Sigmoid colon (tissue), 7 donors: Measurements from ENCODE around the gene EEF1A2. TPM values are rescaled to one million over a fixed set of nuclear protein-coding genes. Genes with fewer than 3 reads are reported as not detected.

Source experiments
- DNase-seq: peaks from one replicate; pipeline ENCODE4 v3.0.0-alpha.2; 2019
- H3K27ac ChIP-seq, 4 donors: fragments of 200-600 bp; sonication (generic); one replicate each; pipeline ENCODE4 v1.5.1; 2016 to 2019; ENCODE audit warnings: mild to moderate bottlenecking in 1 of 4
- H3K27me3 ChIP-seq, 3 donors: fragments of 200-600 bp; sonication (generic); one replicate each; pipeline ENCODE4 v1.5.1; 2019; ENCODE audit warnings: mild to moderate bottlenecking in 1 of 3
- H3K36me3 ChIP-seq, 4 donors: fragments of 200-600 bp; sonication (generic); one replicate each; pipeline ENCODE4 v1.5.1; 2016 to 2019
- H3K4me1 ChIP-seq, 4 donors: fragments of 200-600 bp; sonication (generic); one replicate each; pipeline ENCODE4 v1.5.1; 2017 to 2019
- H3K4me3 ChIP-seq, 4 donors: fragments of 200-600 bp; sonication (generic); one replicate each; pipeline ENCODE4 v1.5.1; 2017 to 2019; ENCODE audit warnings: mild to moderate bottlenecking in 2 of 4, moderate library complexity in 1 of 4
- H3K9me3 ChIP-seq, 4 donors: fragments of 200-600 bp in 3 of 4; sonication (generic) in 3 of 4; one replicate each; pipeline versions ENCODE4 v1.5.1 to v1.6.1; 2013 to 2019
- EP300 ChIP-seq, 4 donors: sonication (generic); formaldehyde crosslinking; IDR thresholded peaks; one replicate each; pipeline ENCODE4 v1.6.1; 2017; ENCODE audit warnings: antibody characterized with exemption in 4 of 4
- POLR2A ChIP-seq, 2 donors: fragments of 450-650 bp; IDR thresholded peaks; one replicate each; pipeline ENCODE4 v1.6.1; 2016; ENCODE audit warnings: antibody characterized with exemption in 2 of 2, mild to moderate bottlenecking in 2 of 2, moderate library complexity in 2 of 2
- POLR2AphosphoS5 ChIP-seq, 4 donors: sonication (generic); formaldehyde crosslinking; IDR thresholded peaks; one replicate each; pipeline ENCODE4 v1.6.1; 2017; ENCODE audit warnings: antibody characterized with exemption in 4 of 4
- WGBS, 2 donors: extraction: QIAGEN DNeasy Blood & Tissue Kit; methylation state at CpG; one replicate each; pipeline ENCODE4 v1.1.7; 2013; 5-methylcytosine and 5-hydroxymethylcytosine counted together
- intact Hi-C: fragments of 100-400 bp; cut with DNase I; formaldehyde crosslinking; loops from one replicate; pipeline ENCODE4 v1.15.1; 2023
- polyA plus RNA-seq, 3 donors: library from polyadenylated mRNA; stranded (reverse); fragments of 200-250 nt; gene quantifications; one replicate each; pipeline ENCODE4 v1.2.3, GENCODE V29; 2013
- total RNA-seq, 4 donors: library from RNA; depleted of rRNA; stranded (reverse); fragments of >200 nt; gene quantifications; one replicate each; pipeline ENCODE4 v1.1.0, GENCODE V29; 2016
- TF ChIP-seq, protein P1 (sequence below), 4 experiments: fragments of 450-650 bp in 3 of 4; fragments of 200-600 bp in 1 of 4; IDR thresholded peaks; one replicate each; pipeline ENCODE4 v1.5.1; 2016 to 2019; ENCODE audit warnings: antibody characterized with exemption in 4 of 4, mild to moderate bottlenecking in 3 of 4, moderate library complexity in 2 of 4
- donor health status: healthy with polysubstance abuse.
- donor health status: Bipolar disorder and iron deficiency.
- donor health status: healthy.

EEF1A2 gene
- total and polyA plus RNA-seq, 7 donors: 2.8 to 14.3 (median 7.8) TPM

- H3K36me3 ChIP-seq: no peaks in the 10 kb centered on the region
- H3K27ac ChIP-seq: no peak overlapping the region
- no peak overlapping the region for H3K4me3 ChIP-seq
- H3K4me1 ChIP-seq: no peaks in the 10 kb centered on the region
- intact Hi-C loops: no loop called here
- DNase-seq: no peak
- no peak for TF ChIP-seq POLR2AphosphoS5 (IDR thresholded peaks at IDR 0.05)
- WGBS, 2 donors: 20 to 66% methylated on average over 14 of the region's 14 CpGs
- peaks cover 11 to 33% (median 26%) of the 10 kb centered on the region in 3 donors for H3K27me3 ChIP-seq
- H3K9me3 ChIP-seq: no peaks in the 10 kb centered on the region
These were observed 31.9 kb upstream of the EEF1A2 start for GRCh38 chr20:63530788-63531160.

- Histone ChIP-seq H3K4me3 (no peak overlapping the region), H3K27ac (no peak overlapping the region), H3K4me1 (no peaks in the 10 kb centered on the region), H3K36me3 (no peaks in the 10 kb centered on the region), H3K27me3 (peaks cover 9 to 29% (median 22%) of the 10 kb centered on the region in 3 donors), H3K9me3 (no peaks in the 10 kb centered on the region)
- WGBS, 2 donors: 74 to 79% methylated on average over 39 of the region's 39 CpGs
- intact Hi-C loops: no loop called here
- TF ChIP-seq POLR2AphosphoS5 (IDR thresholded peaks at IDR 0.05) (no peak), EP300 (IDR thresholded peaks at IDR 0.05) (no peak), POLR2A (IDR thresholded peaks at IDR 0.05) (no peak)
- TF ChIP-seq, protein P1, sequence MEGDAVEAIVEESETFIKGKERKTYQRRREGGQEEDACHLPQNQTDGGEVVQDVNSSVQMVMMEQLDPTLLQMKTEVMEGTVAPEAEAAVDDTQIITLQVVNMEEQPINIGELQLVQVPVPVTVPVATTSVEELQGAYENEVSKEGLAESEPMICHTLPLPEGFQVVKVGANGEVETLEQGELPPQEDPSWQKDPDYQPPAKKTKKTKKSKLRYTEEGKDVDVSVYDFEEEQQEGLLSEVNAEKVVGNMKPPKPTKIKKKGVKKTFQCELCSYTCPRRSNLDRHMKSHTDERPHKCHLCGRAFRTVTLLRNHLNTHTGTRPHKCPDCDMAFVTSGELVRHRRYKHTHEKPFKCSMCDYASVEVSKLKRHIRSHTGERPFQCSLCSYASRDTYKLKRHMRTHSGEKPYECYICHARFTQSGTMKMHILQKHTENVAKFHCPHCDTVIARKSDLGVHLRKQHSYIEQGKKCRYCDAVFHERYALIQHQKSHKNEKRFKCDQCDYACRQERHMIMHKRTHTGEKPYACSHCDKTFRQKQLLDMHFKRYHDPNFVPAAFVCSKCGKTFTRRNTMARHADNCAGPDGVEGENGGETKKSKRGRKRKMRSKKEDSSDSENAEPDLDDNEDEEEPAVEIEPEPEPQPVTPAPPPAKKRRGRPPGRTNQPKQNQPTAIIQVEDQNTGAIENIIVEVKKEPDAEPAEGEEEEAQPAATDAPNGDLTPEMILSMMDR (IDR thresholded peaks at IDR 0.05): no peak
- no peak for DNase-seq
These were observed 31.2 kb upstream of the EEF1A2 start for GRCh38 chr20:63529861-63530787.

GRCh38 chr20:63529180-63529860 is 30.4 kb upstream of the EEF1A2 start:
- Histone ChIP-seq H3K27me3 (peaks cover 3 to 21% (median 14%) of the 10 kb centered on the region in 3 donors), H3K4me3 (no peak overlapping the region), H3K4me1 (no peaks in the 10 kb centered on the region), H3K9me3 (no peaks in the 10 kb centered on the region), H3K36me3 (no peaks in the 10 kb centered on the region), H3K27ac (no peak overlapping the region)
- no peak for TF ChIP-seq POLR2AphosphoS5 (IDR thresholded peaks at IDR 0.05)
- TF ChIP-seq, protein P1 (IDR thresholded peaks at IDR 0.05): no peak
- TF ChIP-seq POLR2A (IDR thresholded peaks at IDR 0.05): no peak
- no peak for TF ChIP-seq EP300 (IDR thresholded peaks at IDR 0.05)
- DNase-seq: no peak
- intact Hi-C loops: no loop called here
- WGBS, 2 donors: 82 to 88% methylated on average over 27 of the region's 27 CpGs

GRCh38 chr20:63527184-63527583 is 28.3 kb upstream of the EEF1A2 start:
- H3K9me3 ChIP-seq: no peaks in the 10 kb centered on the region
- DNase-seq: no peak
- no peak overlapping the region for H3K27ac ChIP-seq
- intact Hi-C loops: no loop called here
- no peaks in the 10 kb centered on the region for H3K27me3 ChIP-seq
- H3K4me1 ChIP-seq: peaks cover 0 to 12% (median 7%) of the 10 kb centered on the region in 4 donors
- no peak for TF ChIP-seq POLR2A (IDR thresholded peaks at IDR 0.05)
- TF ChIP-seq EP300 (IDR thresholded peaks at IDR 0.05): no peak
- TF ChIP-seq, protein P1 (IDR thresholded peaks at IDR 0.05): no peak
- no peak for TF ChIP-seq POLR2AphosphoS5 (IDR thresholded peaks at IDR 0.05)
- H3K4me3 ChIP-seq: no peak overlapping the region
- peaks cover 0 to 3% (median 0%) of the 10 kb centered on the region in 4 donors for H3K36me3 ChIP-seq
- 84 to 92% methylated on average over 9 of the region's 9 CpGs for WGBS, 2 donors

- no peaks in the 10 kb centered on the region for H3K9me3 ChIP-seq
- H3K4me1 ChIP-seq: peaks cover 0 to 23% (median 18%) of the 10 kb centered on the region in 4 donors
- DNase-seq: no peak
- WGBS, 2 donors: 2 to 11% methylated on average over 2 of the region's 2 CpGs
- no peak overlapping the region for H3K4me3 ChIP-seq
- intact Hi-C loops: no loop called here
- H3K27me3 ChIP-seq: no peaks in the 10 kb centered on the region
- TF ChIP-seq POLR2A (IDR thresholded peaks at IDR 0.05) (no peak), EP300 (IDR thresholded peaks at IDR 0.05) (no peak), POLR2AphosphoS5 (IDR thresholded peaks at IDR 0.05) (no peak)
- no peak overlapping the region for H3K27ac ChIP-seq
- peaks cover 0 to 3% (median 0%) of the 10 kb centered on the region in 4 donors for H3K36me3 ChIP-seq
These were observed 27.1 kb upstream of the EEF1A2 start for GRCh38 chr20:63525971-63526370.
